Nephron (organoid): ENCODE measurements around the gene BRCA1.
"Not testable (repeated sequence)": the region's sequence is repeated elsewhere in the genome, so short reads cannot be mapped to it uniquely, and the experiment has no call there.

ENCODE experiments used
- H3K27ac Mint-ChIP-seq, 3 experiments: 2 replicates each; pipeline ENCODE4 v1.8.0; 2020; ENCODE audit warnings: mixed read lengths in 3 of 3, mild to moderate bottlenecking in 2 of 3, moderate library complexity in 1 of 3
- H3K27me3 Mint-ChIP-seq: 2 replicates; pipeline ENCODE4 v1.8.0; 2021; ENCODE audit warnings: low read depth, mild to moderate bottlenecking, moderate library complexity, mixed read lengths
- H3K36me3 Mint-ChIP-seq: 2 replicates; pipeline ENCODE4 v1.8.0; 2020; ENCODE audit warnings: low read depth, mixed read lengths
- H3K4me1 Mint-ChIP-seq: 2 replicates; pipeline ENCODE4 v1.8.0; 2020; ENCODE audit warnings: mixed read lengths
- H3K4me3 Mint-ChIP-seq, 3 experiments: 2 replicates each; pipeline ENCODE4 v1.8.0; 2020; ENCODE audit warnings: mild to moderate bottlenecking in 3 of 3, mixed read lengths in 3 of 3, moderate library complexity in 2 of 3
- H3K9me3 Mint-ChIP-seq: 2 replicates; pipeline ENCODE4 v1.8.0; 2020; ENCODE audit warnings: mixed read lengths
- CTCF ChIP-seq, 3 experiments: fragments of 200-600 bp; sonication (generic); IDR thresholded peaks; one replicate each; pipeline ENCODE4 v1.5.0; 2021; ENCODE audit warnings: antibody characterized with exemption in 3 of 3; ENCODE audit not compliant: unreplicated experiment in 3 of 3

The BRCA1 gene

GRCh38 chr17:43069368-43069898 lies 55.7 kb downstream of the BRCA1 start:
- TF ChIP-seq CTCF (IDR thresholded peaks at IDR 0.05; ENCODE audit: unreplicated experiment in 3 of 3): no peak
- peaks cover 9% of the 10 kb centered on the region for H3K36me3 Mint-ChIP-seq
- H3K4me1 Mint-ChIP-seq: no peaks in the 10 kb centered on the region
- no peak overlapping the region for H3K27ac Mint-ChIP-seq
- H3K27me3 Mint-ChIP-seq: no peaks in the 10 kb centered on the region
- H3K4me3 Mint-ChIP-seq: no peak overlapping the region
- H3K9me3 Mint-ChIP-seq: no peaks in the 10 kb centered on the region

- no peak for TF ChIP-seq CTCF (IDR thresholded peaks at IDR 0.05; ENCODE audit: unreplicated experiment in 3 of 3)
- Mint-ChIP-seq H3K4me3 (no peak overlapping the region), H3K27me3 (no peaks in the 10 kb centered on the region), H3K27ac (no peak overlapping the region), H3K36me3 (peaks cover 9% of the 10 kb centered on the region), H3K4me1 (no peaks in the 10 kb centered on the region), H3K9me3 (no peaks in the 10 kb centered on the region)
Observed at GRCh38 chr17:43068570-43069367, 56.4 kb downstream of the BRCA1 start.

GRCh38 chr17:43062984-43063638 lies 62.1 kb downstream of the BRCA1 start:
- no peak overlapping the region for H3K4me3 Mint-ChIP-seq
- peaks cover 12% of the 10 kb centered on the region for H3K36me3 Mint-ChIP-seq
- no peaks in the 10 kb centered on the region for H3K27me3 Mint-ChIP-seq
- H3K27ac Mint-ChIP-seq: no peak overlapping the region
- H3K4me1 Mint-ChIP-seq: no peaks in the 10 kb centered on the region
- no peaks in the 10 kb centered on the region for H3K9me3 Mint-ChIP-seq
- TF ChIP-seq CTCF (IDR thresholded peaks at IDR 0.05; ENCODE audit: unreplicated experiment in 3 of 3): no peak

GRCh38 chr17:43056051-43056450 lies 69.1 kb downstream of the BRCA1 start:
- Mint-ChIP-seq H3K4me3 (no peak overlapping the region), H3K4me1 (no peaks in the 10 kb centered on the region), H3K27me3 (no peaks in the 10 kb centered on the region), H3K27ac (no peak overlapping the region), H3K9me3 (no peaks in the 10 kb centered on the region), H3K36me3 (peaks cover 27% of the 10 kb centered on the region)
- TF ChIP-seq CTCF (IDR thresholded peaks at IDR 0.05; ENCODE audit: unreplicated experiment in 3 of 3): no peak

- not testable (repeated sequence) for H3K27ac Mint-ChIP-seq, H3K9me3 Mint-ChIP-seq, H3K4me3 Mint-ChIP-seq, H3K4me1 Mint-ChIP-seq, H3K27me3 Mint-ChIP-seq
- H3K36me3 Mint-ChIP-seq: peaks cover 34% of the 10 kb centered on the region
Observed at GRCh38 chr17:43053008-43053407, 72.2 kb downstream of the BRCA1 start.

- H3K27ac Mint-ChIP-seq: no peak overlapping the region
- H3K27me3 Mint-ChIP-seq: no peaks in the 10 kb centered on the region
- no peaks in the 10 kb centered on the region for H3K4me1 Mint-ChIP-seq
- no peak overlapping the region for H3K4me3 Mint-ChIP-seq
- no peak for TF ChIP-seq CTCF (IDR thresholded peaks at IDR 0.05; ENCODE audit: unreplicated experiment in 3 of 3)
- no peaks in the 10 kb centered on the region for H3K9me3 Mint-ChIP-seq
- H3K36me3 Mint-ChIP-seq: peaks cover 37% of the 10 kb centered on the region
Observed at GRCh38 chr17:43051969-43052368, 73.2 kb downstream of the BRCA1 start.
